ENCODE results near the gene SH3D19. TPM values are rescaled to one million over a fixed set of nuclear protein-coding genes. Genes with fewer than 3 reads are reported as not detected.
"Not testable (repeated sequence)": the region's sequence is repeated elsewhere in the genome, so short reads cannot be mapped to it uniquely, and the experiment has no call there.

SH3D19 gene
- polyA plus RNA-seq, 2 of the 4 experiments (the other 2 are of a cell fraction) = 15.3 to 22.9 TPM

DNA sequence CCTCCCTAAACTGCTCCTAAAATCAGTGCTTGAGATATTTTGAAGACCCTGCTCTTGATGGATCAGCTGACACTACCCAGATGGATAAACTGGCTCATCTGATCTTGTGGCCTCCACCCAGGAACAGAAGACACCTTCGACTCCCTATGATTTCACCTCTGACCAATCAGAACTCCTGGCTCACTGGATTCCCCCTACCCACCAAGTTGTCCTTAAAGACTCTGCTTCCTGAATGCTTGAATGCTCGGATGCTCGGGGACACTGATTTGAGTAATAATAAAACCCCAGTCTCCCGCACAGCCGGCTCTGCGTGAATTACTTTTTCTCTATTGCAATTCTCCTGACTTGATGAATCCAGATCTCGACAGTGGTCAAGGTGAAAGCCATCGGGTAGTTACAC lies 237.9 kb downstream of the SH3D19 start:
- WGBS (ENCODE audit: missing lambda C conversion rate) = 79% methylated on average over 8 of the region's 8 CpGs

DNA sequence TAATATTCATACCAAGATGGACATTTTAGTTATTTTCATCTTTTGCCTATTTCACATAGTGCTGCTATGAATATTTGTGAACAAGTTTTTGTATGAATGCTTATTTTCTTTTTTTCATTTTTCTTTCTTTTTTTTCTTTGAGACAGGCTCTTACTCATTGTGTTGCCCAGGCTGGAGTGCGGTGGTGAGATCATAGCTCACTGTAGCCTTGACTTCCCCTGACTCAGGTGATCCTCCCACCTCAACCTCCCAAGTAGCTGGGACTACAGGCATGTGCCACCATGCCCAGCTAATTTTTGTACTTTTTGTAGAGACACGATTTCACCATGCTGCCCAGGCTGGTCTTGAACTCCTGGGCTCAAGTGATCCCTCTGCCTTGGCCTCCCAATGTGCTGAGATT lies 247.4 kb downstream of the SH3D19 start:
- H3K4me2 ChIP-seq; H3K4me3 ChIP-seq; POLR2A ChIA-PET; H3K9me3 ChIP-seq; ATAC-seq; H3K4me1 ChIP-seq; DNase-seq (ENCODE audit: low read depth in 1 of 2, low spot score in 1 of 2); H3K27ac ChIP-seq; CTCF ChIA-PET; FAIRE-seq: not testable (repeated sequence)
- 15% methylated on average over 2 of the region's 2 CpGs for WGBS (ENCODE audit: missing lambda C conversion rate)

More for the DNA sequence above, 237.9 kb downstream of the SH3D19 start:
- FAIRE-seq = no peak
- DNase-seq (ENCODE audit: low read depth in 1 of 2, low spot score in 1 of 2) = no peak
- POLR2A ChIA-PET = no interaction called here
- ATAC-seq = no peak
- Histone ChIP-seq H3K4me1 (no peaks in the 10 kb centered on the region), H3K4me3 (no peak overlapping the region), H3K27ac (no peak overlapping the region), H3K4me2 (no peak overlapping the region), H3K9me3 (no peaks in the 10 kb centered on the region)
- TF ChIP-seq HOXA7 (CRISPR knock-in tag; IDR thresholded peaks at IDR 0.05) (no peak), KDM5A (IDR thresholded peaks at IDR 0.05) (no peak), MAZ (IDR thresholded peaks at IDR 0.05; ENCODE audit: borderline replicate concordance, low read depth, low read length) (no peak), ZSCAN20 (CRISPR knock-in tag; IDR thresholded peaks at IDR 0.05) (no peak), CHD4 (IDR thresholded peaks at IDR 0.05; ENCODE audit: borderline replicate concordance) (no peak), CBX2 (IDR thresholded peaks at IDR 0.05; ENCODE audit: borderline replicate concordance, low read depth) (no peak), TP53 (CRISPR knock-in tag; IDR thresholded peaks at IDR 0.05) (no peak), KDM1A (IDR thresholded peaks at IDR 0.05; ENCODE audit: low read depth) (no peak), RNF2 (IDR thresholded peaks at IDR 0.05; ENCODE audit: borderline replicate concordance, low read depth) (no peak), MAFK (IDR thresholded peaks at IDR 0.05; ENCODE audit: partially characterized antibody) (no peak)
- TF ChIP-seq, protein P1, sequence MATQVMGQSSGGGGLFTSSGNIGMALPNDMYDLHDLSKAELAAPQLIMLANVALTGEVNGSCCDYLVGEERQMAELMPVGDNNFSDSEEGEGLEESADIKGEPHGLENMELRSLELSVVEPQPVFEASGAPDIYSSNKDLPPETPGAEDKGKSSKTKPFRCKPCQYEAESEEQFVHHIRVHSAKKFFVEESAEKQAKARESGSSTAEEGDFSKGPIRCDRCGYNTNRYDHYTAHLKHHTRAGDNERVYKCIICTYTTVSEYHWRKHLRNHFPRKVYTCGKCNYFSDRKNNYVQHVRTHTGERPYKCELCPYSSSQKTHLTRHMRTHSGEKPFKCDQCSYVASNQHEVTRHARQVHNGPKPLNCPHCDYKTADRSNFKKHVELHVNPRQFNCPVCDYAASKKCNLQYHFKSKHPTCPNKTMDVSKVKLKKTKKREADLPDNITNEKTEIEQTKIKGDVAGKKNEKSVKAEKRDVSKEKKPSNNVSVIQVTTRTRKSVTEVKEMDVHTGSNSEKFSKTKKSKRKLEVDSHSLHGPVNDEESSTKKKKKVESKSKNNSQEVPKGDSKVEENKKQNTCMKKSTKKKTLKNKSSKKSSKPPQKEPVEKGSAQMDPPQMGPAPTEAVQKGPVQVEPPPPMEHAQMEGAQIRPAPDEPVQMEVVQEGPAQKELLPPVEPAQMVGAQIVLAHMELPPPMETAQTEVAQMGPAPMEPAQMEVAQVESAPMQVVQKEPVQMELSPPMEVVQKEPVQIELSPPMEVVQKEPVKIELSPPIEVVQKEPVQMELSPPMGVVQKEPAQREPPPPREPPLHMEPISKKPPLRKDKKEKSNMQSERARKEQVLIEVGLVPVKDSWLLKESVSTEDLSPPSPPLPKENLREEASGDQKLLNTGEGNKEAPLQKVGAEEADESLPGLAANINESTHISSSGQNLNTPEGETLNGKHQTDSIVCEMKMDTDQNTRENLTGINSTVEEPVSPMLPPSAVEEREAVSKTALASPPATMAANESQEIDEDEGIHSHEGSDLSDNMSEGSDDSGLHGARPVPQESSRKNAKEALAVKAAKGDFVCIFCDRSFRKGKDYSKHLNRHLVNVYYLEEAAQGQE (IDR thresholded peaks at IDR 0.05) = no peak
- TF ChIP-seq, protein P2, sequence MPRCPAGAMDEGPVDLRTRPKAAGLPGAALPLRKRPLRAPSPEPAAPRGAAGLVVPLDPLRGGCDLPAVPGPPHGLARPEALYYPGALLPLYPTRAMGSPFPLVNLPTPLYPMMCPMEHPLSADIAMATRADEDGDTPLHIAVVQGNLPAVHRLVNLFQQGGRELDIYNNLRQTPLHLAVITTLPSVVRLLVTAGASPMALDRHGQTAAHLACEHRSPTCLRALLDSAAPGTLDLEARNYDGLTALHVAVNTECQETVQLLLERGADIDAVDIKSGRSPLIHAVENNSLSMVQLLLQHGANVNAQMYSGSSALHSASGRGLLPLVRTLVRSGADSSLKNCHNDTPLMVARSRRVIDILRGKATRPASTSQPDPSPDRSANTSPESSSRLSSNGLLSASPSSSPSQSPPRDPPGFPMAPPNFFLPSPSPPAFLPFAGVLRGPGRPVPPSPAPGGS (IDR thresholded peaks at IDR 0.05) = no peak
- TF ChIP-seq, protein P3, sequence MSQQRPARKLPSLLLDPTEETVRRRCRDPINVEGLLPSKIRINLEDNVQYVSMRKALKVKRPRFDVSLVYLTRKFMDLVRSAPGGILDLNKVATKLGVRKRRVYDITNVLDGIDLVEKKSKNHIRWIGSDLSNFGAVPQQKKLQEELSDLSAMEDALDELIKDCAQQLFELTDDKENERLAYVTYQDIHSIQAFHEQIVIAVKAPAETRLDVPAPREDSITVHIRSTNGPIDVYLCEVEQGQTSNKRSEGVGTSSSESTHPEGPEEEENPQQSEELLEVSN (IDR thresholded peaks at IDR 0.05; ENCODE audit: borderline replicate concordance, low read depth) = no peak
- TF ChIP-seq, protein P4, sequence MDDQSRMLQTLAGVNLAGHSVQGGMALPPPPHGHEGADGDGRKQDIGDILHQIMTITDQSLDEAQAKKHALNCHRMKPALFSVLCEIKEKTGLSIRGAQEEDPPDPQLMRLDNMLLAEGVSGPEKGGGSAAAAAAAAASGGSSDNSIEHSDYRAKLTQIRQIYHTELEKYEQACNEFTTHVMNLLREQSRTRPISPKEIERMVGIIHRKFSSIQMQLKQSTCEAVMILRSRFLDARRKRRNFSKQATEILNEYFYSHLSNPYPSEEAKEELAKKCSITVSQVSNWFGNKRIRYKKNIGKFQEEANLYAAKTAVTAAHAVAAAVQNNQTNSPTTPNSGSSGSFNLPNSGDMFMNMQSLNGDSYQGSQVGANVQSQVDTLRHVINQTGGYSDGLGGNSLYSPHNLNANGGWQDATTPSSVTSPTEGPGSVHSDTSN (IDR thresholded peaks at IDR 0.05) = no peak
- TF ChIP-seq, protein P5, sequence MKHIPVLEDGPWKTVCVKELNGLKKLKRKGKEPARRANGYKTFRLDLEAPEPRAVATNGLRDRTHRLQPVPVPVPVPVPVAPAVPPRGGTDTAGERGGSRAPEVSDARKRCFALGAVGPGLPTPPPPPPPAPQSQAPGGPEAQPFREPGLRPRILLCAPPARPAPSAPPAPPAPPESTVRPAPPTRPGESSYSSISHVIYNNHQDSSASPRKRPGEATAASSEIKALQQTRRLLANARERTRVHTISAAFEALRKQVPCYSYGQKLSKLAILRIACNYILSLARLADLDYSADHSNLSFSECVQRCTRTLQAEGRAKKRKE (CRISPR knock-in tag; IDR thresholded peaks at IDR 0.05; ENCODE audit: low read depth) = no peak
- CTCF ChIA-PET = no interaction called here

Data from A549 (cell line).